Umbilical cord (tissue), 2 donors: ENCODE results near the gene TRAF2. TPM values are rescaled to one million over a fixed set of nuclear protein-coding genes. Genes with fewer than 3 reads are reported as not detected.

ENCODE experiments used
- DNase-seq: peaks from one replicate; pipeline ENCODE4 v3.0.0-alpha.2; 2015; ENCODE audit warnings: low spot score
- total RNA-seq: library from RNA; depleted of rRNA; stranded (reverse); fragments of >200 nt; gene quantifications from one replicate; pipeline ENCODE4 v1.2.3, GENCODE V29; 2014; ENCODE audit warnings: low replicate concordance; ENCODE audit not compliant: insufficient read depth

TRAF2 gene
- total RNA-seq, 1 donor from 2014 or later, result 5.1 TPM

DNA sequence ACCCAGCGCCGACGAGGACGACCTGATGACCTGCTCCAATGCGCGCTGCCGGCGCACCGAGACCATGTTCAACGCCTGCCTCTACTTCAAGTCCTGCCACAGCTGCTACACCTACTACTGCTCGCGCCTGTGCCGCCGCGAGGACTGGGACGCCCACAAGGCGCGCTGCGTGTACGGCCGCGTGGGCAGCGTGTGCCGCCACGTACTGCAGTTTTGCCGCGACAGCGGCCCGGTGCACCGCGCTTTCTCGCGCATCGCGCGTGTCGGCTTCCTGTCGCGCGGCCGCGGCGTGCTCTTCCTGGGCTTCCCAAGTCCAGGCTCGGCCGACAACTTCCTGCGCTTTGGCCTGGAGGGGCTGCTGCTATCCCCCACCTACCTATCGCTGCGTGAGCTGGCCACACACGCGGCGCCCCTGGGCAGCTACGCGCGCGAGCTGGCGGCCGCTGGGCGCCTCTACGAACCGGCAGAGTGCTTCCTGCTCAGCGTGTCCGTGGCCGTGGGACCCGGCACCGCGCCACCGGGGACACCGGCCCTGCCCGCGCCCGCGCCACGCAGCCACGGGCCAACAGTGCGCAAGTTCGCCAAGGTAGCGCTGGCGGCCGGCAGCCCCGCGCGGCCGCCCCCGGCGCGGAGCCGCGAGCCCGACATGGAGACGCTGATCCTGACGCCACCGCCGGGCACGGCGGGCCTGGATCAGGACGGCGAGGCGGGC lies 39.8 kb upstream of the TRAF2 start:
- no peak for DNase-seq

DNA sequence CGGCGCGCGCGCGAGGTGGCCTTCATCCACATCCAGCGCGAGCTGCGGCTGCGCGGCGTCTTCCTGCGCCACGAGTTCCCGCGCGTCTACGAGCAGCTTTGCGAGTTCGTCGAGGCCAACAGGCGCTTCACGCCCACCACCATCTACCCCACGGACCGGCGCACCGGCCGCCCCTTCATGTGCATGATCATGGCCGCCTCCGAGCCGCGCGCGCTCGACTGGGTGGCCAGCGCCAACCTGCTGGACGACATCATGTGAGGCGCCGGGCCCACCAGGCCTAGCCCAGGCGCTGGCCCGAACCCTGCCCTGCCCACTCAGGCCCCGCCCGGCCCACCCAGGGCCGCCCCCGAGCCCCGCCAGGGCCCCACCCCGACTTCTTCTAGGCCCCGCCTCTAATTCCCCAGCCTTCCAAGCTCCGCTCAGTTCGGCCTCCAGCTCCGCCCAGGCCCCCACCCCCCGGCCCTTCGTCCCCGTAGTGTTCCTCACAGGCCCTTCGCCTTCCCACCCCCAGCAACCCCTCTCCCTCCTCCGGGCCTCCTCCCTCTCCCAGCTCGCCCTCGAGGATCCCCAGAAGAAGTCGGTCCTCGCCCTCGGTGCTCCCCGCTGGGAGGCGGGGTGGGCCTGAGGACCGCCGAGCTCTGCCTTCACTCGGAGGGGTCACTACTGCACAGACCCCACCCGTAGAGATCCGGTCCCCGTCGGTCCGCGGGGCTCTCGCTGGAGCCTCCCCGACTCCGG lies 39.1 kb upstream of the TRAF2 start:
- DNase-seq, result peak; percentile 90

DNA sequence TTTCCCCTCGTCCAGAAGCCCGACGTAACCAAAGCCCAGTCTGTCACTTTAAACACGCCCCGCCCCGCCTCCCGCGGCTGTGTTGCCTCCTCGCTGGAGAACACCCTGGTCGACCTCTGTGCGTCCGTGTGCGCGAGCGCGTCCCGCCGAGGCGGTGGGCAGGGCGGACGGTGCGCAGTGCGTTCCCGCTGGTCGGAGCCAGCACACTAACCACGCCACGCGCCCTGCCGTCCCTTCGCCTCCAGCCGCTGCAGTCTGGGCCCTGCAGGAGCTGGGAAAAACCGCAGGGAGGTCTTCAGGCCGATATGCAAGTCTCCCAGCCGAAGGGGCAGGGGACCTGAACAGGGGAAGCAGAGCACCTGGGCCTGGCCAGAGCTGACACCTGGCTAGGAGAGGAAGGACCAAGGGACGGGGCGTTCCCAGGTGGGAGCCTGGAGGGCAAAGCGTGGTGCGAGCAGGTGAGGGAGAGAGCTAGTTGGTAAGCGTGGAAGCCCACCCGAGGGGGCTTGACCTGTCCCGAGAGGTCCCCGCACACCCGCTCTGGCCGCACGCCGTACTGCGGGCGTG lies 38.4 kb upstream of the TRAF2 start:
- DNase-seq, result peak; percentile 90

DNA sequence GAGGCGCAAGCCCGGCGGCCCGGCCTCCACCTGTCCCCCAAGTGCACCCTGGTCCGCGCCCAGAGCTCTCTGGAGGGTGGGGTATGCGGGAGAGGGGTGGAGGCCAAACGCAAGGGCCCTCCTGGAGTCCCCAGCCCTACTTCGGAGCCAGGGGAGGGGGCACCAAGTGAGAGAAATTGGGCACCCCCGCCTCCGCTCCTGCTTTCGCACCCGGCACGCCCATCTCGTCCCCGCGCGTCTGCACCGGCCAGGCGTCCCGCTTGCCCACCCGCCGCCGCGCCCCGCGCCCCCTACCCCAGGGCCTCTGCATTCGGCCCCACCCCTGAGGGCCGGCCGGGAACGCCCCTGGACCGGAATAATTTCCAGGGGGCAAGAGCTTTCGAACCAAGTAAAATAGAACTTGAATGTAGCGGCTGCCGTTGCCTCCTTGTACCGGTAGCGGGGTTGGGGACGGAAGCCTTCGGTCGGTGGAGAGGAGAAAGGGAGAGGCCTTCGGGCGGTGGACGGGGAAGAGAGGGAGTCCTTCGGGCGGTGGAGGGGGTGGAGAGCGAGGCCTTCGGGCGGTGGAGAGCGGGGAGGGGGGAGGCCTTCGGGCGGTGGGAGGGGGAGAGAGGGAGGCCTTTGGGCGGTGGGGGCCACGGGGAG lies 37.8 kb upstream of the TRAF2 start:
- DNase-seq, result peak; percentile 72

DNA sequence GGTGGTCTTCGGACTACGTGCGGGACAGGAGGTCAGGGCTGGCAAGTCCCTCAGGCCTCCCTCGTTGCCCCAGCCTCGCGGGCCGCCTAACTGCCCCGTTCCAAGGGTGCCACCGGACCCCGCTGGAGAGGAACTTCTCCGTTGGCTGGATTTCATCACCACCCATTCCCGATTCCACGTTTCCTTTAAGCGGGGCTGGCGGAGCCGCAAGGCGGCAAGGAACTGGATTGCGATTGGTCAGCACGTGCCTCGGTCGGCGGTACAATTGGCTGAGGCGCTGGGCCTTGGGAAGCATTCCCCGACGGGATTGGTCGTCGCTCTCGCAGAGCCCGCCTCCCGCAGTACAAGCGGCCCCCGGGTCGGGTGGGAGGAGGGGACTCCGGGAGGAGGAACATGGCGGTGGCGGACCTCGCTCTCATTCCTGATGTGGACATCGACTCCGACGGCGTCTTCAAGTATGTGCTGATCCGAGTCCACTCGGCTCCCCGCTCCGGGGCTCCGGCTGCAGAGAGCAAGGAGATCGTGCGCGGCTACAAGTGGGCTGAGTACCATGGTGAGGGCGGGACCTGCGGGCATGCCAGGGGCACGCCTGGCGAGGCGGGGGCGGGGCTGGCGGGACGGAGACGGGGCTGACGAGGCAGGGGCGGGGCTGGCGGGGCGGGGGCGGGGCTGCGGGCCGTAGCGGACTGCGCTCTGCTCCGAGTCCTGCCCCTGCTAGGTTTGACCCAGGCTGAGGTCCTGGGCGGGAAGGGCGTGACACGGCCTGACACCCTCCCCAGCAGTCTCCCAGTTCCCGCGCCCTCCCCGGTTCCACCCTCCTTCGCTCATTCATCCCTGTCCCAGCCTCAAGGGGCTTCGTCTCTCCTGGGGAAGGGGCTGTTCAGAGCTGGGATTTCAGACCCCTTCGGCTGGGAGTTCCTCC lies 37.0 kb upstream of the TRAF2 start, which contains the start of gene PHPT1:
Gene PHPT1 (plus strand): TSS at position 372 of the 922 bp plus-strand sequence. CDS start 22 bp downstream, at position 394.
- peak; percentile 99 for DNase-seq

DNA sequence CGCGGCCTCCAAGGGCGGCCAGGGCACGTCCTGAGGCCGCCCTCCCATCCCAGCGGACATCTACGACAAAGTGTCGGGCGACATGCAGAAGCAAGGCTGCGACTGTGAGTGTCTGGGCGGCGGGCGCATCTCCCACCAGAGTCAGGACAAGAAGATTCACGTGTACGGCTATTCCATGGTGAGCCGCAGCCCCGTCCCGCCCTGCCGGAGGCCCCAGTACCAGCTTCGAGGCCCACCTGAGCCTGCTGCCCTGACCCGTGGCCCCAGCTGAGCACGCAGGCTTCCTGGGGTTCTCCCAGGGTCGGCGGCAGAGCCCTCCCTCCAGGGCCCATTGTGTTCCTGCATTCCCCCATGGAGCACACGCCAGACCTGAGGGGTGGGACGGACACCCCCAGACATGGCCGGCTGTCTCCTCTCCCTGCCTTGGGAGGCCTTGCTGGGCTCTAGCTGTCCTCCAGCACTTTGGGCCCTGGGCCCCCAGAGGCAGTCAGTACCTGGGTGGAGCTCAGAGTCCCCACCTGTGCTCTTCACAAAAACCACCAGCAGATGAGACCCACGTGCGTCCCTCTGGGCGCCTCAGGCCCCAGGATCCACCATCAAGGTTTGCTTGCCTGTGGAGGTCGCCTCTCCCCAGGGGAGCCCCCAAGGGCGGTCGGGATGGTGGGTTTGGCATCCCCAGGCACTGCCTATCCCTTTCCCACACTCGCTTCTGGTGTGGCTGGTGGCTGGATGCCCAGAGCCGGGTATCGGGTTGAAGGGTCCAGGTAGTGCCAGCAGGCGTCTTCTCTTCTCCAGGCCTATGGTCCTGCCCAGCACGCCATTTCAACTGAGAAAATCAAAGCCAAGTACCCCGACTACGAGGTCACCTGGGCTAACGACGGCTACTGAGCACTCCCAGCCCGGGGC lies 36.1 kb upstream of the TRAF2 start:
- DNase-seq, result no peak

DNA sequence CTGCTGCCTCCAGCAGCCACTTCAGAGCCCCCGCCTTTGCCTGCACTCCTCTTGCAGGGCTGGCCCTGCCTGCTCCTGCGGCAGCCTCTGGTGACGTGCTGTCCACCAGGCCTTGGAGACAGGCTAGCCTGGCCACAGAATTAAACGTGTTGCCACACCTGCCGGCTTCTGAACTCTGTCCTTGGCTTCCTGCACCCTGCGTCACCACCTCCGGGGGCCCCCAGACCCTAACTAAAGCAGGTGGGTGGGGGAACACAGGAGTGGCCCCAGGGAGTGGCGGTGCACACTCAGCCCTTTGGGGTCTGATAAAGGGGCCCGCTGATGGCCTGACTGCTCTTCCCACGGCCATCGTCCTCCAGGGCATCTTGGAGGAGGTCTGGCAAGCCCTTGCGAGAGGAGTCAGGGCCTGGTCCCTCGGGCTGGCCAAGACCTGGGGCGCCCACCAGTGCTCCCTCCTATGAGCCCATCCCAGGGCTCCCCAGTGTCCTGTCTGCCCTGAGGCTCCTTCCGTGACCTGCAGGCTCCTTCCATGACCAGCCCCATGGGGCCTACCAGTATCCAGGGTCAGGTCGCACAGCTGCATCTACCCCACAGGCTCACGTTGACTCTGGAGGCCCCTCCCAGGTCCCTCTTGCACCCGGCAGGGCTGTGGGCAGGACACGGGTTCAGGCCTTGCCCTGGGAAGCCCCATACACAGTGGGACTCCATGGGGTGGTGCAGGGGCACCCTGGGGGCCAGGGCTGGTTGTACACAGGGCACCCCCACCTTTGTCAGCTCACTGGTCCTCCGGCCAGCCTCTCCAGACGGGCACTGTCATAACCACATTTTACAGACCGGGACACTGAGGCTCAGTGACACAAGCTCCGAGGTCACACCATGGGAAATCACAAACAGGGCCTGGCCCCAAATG lies 35.2 kb upstream of the TRAF2 start:
- no peak for DNase-seq

DNA sequence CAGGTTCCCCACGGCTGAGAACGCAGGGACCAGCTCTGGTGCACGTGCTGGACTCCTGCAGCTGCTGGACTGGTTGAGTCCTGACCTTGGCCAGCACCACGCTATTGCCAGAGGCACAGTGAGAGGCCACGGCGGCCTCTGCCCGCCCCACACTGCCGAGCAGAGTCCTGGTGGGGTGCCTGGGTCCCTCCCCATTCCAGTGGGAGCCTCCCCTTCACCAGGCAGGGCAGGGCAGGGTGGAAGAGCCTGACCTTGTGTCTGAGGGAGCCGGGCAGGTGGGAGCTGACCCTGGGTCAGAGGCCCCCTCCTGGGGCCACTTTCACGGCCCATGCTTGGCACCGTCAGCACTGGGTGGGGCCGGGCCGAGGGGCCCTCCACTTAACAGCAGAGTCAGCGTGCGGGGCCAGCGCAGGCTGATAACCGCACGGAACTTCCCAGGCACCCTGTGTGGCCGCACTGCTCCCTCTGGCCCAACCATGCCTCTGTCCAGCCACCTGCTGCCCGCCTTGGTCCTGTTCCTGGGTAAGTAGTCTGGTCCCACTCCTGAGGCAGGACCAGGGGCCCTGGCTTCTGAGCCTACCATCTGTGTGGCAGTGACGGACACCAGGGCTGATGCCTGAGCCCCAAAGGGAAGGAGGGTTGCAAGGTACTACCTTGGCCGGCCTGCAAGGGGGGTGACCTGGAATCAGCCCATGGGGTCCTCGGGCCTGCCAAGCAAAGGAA lies 34.2 kb upstream of the TRAF2 start, which contains the start of gene MAMDC4:
Gene MAMDC4 (plus strand): TSS at position 406 of the 723 bp plus-strand sequence. CDS start 71 bp downstream, at position 477.
- DNase-seq, result no peak

DNA sequence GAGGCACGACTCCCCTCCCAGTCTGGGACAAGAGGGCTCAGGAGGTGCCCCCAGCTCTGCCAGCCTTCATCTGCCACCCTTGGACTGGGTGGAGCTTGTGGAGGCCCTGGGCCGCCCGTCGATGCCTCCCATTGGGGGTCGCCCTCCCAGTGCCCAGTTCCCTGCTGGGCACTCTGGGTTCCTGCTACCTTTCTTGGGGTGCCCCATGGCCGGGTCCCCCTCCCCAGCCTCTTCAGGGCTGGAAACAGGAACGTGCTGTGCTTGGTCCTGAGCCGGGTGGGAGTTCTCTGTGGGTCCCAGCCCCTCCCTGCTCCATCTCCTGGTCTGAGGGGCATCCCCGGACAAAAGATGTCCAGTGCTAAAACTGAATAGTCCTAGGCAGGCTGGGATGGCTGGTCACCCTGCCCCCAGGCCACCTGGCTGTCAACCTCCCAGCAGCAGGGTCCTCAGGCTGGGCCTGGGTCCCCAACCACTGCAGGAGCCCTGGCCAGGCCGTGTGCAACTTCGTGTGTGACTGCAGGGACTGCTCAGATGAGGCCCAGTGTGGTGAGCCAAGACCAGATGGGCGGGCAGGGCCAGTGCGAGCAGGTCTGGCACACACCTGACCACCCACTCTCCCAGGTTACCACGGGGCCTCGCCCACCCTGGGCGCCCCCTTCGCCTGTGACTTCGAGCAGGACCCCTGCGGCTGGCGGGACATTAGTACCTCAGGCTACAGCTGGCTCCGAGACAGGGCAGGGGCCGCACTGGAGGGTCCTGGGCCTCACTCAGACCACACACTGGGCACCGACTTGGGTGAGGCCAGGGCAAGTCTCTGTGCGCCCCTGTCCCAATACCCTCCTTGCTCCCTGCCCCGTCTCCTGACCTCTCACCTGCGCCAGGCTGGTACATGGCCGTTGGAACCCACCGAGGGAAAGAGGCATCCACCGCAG lies 33.4 kb upstream of the TRAF2 start:
- no peak for DNase-seq

DNA sequence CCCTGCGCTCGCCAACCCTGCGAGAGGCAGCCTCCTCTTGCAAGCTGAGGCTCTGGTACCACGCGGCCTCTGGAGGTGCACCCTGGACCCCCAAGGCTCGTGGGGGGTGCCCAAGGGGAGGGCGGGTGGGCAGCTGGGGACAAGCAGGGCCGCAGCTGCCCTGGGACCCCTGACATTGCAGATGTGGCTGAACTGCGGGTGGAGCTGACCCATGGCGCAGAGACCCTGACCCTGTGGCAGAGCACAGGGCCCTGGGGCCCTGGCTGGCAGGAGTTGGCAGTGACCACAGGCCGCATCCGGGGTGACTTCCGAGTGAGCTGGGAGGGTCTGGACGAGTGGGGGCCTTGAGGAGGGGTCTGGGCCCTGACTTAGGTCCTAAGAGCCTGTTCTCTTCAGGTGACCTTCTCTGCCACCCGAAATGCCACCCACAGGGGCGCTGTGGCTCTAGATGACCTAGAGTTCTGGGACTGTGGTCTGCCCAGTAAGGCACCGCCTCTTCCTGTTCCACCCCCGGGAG lies 32.7 kb upstream of the TRAF2 start:
- DNase-seq, result no peak

DNA sequence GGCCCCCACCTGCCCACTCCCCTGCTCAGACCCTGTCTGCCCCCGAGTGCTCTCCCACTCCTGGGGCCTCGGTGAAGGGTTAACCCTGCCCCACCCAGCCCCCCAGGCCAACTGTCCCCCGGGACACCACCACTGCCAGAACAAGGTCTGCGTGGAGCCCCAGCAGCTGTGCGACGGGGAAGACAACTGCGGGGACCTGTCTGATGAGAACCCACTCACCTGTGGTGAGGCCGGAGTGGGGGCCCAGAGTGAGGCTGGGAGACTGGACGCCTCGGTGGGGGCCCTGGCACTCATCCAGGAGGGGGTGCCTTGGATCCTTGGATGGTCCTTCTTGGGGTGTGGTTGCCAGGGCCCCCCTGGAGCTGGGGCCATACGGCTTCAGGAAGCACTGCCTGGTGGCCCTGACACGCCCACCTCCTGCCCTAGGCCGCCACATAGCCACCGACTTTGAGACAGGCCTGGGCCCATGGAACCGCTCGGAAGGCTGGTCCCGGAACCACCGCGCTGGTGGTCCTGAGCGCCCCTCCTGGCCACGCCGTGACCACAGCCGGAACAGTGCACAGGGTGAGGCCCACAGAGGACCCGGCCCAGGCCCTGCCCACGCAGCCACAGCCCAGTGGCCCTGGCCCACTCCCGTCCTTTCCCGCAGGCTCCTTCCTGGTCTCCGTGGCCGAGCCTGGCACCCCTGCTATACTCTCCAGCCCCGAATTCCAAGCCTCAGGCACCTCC lies 32.0 kb upstream of the TRAF2 start:
- no peak for DNase-seq

DNA sequence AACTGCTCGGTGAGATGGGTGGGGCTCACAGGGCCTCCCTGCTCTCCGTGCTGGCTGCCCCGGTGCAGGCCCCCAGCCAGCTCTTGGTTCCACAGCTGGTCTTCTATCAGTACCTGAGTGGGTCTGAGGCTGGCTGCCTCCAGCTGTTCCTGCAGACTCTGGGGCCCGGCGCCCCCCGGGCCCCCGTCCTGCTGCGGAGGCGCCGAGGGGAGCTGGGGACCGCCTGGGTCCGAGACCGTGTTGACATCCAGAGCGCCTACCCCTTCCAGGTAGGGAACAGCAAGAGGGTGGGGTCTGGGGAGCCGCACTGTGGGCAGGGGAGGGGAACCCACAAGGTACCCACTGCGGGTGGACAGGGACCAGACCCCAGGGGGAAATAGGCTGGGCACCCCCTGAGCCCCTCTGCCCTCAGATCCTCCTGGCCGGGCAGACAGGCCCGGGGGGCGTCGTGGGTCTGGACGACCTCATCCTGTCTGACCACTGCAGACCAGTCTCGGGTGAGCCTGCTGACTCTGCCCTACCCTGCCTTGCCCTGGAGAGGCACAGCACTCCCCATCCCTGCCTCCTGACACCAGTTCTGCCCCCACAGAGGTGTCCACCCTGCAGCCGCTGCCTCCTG lies 31.4 kb upstream of the TRAF2 start:
- DNase-seq, result no peak

DNA sequence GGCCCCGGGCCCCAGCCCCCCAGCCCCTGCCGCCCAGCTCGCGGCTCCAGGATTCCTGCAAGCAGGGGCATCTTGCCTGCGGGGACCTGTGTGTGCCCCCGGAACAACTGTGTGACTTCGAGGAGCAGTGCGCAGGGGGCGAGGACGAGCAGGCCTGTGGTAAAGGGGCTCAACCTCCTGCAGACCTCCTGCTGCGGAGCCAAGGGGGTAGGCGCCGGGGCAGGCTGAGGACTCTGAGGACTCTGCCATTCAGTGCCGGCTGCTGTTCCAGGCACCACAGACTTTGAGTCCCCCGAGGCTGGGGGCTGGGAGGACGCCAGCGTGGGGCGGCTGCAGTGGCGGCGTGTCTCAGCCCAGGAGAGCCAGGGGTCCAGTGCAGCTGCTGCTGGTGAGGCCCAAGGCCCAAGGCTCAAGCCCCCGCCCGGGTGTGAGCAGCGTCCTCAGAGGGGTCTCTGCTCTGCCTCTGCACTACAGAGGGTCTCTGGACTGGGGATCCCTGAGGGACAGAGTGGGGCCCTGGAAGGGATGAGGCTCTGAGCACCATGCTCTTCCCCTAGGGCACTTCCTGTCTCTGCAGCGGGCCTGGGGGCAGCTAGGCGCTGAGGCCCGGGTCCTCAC lies 30.7 kb upstream of the TRAF2 start:
- DNase-seq, result no peak

DNA sequence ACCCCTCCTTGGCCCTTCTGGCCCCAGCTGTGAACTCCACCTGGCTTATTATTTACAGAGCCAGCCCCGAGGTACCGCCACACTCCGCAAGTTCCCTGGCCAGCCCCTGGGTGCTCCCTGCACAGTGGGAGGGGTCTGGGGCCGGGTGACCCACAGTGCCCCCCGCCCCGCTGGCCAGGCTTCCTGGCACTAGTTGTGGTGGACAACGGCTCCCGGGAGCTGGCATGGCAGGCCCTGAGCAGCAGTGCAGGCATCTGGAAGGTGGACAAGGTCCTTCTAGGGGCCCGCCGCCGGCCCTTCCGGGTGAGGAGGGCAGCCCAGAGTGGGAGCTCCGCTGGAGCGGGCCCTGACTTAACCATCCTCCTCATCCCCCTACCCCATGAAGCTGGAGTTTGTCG lies 30.2 kb upstream of the TRAF2 start:
- DNase-seq, result no peak

DNA sequence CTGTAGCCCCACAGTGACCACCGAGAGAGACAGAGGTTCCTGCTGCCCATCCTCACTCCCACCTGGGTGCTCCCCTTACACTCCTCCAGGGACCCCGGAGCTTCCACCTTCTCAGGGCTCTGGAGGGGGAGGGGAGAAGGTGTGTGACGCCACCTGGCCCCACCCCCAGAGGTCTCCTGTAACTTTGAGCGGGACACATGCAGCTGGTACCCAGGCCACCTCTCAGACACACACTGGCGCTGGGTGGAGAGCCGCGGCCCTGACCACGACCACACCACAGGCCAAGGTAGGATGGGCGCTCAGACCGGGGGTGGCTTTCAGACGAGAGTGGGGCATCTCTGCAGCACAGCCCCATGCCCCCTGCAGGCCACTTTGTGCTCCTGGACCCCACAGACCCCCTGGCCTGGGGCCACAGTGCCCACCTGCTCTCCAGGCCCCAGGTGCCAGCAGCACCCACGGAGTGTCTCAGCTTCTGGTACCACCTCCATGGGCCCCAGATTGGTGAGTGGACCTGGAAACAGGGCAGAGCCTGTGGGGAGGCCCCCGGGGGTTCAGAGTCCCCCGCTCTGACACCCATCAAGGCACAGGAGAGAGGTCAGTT lies 29.7 kb upstream of the TRAF2 start:
- no peak for DNase-seq
